ENCODE results near the gene TTC3. TPM values are rescaled to one million over a fixed set of nuclear protein-coding genes. Genes with fewer than 3 reads are reported as not detected.

TTC3 gene
- total RNA-seq, 3 donors from 2014 or later = 67.2 to 126 (median 98.1) TPM

DNA sequence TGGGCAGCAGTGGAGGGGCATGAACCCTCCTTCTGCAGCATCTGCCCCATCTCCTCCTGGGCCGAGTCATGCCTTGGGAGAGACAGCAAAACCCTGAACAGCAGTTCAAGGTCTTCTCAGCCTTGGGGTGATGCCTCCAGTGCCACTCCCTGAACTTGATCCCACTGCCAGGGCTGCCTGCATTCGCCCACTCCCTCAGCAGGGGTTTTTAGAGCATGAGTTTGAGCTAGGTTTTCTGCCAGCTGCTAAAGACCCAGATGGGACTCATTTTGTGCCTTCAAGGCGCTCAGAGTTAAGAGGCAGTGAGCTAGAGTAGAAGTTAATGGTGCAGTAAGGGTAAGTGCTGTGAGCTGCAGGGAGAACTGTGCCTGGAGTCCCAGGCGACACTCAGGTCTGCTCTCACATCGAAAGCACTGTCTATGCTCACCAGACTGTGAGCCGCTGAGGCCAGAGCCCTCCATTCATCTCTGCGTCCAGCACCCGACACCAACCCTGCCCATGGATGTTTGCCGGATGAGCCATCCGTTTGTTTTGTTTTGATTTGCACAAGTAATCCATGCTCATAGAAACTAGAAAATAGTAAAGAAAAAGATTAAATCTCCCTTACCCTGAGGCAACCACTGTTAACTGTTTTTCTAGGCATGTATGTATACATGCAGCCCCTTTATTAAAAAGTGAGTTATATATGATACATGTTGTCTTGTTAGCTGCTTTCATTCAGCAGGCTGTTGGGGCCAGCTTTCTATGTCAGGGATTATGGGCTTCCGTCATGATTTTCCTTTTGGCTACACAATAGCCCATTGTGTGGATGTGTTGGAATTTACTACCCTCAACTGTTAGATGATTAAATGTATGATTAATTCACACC is 126.2 kb downstream of the TTC3 start:
- ATAC-seq = peak; percentile 77
- no peaks in the 10 kb centered on the region for H3K9me3 ChIP-seq
- intact Hi-C loops (cut with DNase I, micrococcal nuclease) = no loop called here
- no peak for DNase-seq
- no peak overlapping the region for H3K4me3 ChIP-seq
- no peaks in the 10 kb centered on the region for H3K36me3 ChIP-seq (ENCODE audit: low read depth)
- H3K4me1 ChIP-seq (ENCODE audit: low read depth) = no peaks in the 10 kb centered on the region
- no peak for TF ChIP-seq CTCF (IDR thresholded peaks at IDR 0.05)

GRCh38 chr21:37200641-37201480 is 127.8 kb downstream of the TTC3 start:
- intact Hi-C loops (cut with DNase I, micrococcal nuclease) = no loop called here
- TF ChIP-seq CTCF (IDR thresholded peaks at IDR 0.05) = no peak
- no peak for ATAC-seq
- no peaks in the 10 kb centered on the region for H3K4me1 ChIP-seq (ENCODE audit: low read depth)
- H3K36me3 ChIP-seq (ENCODE audit: low read depth) = no peaks in the 10 kb centered on the region
- H3K9me3 ChIP-seq = no peaks in the 10 kb centered on the region
- no peak for DNase-seq
- H3K4me3 ChIP-seq = no peak overlapping the region

GRCh38 chr21:37202221-37203110 is 129.4 kb downstream of the TTC3 start:
- no peak overlapping the region for H3K4me3 ChIP-seq
- no peak for TF ChIP-seq CTCF (IDR thresholded peaks at IDR 0.05)
- no peak for DNase-seq
- ATAC-seq = no peak
- intact Hi-C loops (cut with DNase I, micrococcal nuclease) = no loop called here
- H3K36me3 ChIP-seq (ENCODE audit: low read depth) = no peaks in the 10 kb centered on the region
- H3K9me3 ChIP-seq = no peaks in the 10 kb centered on the region
- H3K4me1 ChIP-seq (ENCODE audit: low read depth) = no peaks in the 10 kb centered on the region

DNA sequence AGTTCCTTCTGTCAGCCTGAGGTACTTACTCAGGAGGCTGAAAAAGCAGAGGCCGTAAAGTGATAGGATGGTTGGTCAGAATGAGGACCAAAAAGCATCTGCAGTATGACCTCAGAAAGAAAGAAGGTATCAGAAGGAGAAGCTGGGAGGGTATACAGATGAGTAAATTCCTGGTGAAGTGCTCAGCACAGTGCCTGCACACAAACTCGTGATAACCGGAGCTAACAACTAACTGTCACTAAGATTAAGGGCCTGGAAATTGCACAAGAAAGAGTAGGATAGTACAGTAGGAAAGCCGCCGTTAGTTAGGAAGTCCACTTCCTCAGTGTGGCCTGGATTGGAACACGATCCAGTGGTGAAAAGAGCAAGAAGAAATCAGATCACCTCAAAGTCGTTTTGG is 131.5 kb downstream of the TTC3 start:
- no peak for TF ChIP-seq CTCF (IDR thresholded peaks at IDR 0.05)
- no peaks in the 10 kb centered on the region for H3K36me3 ChIP-seq (ENCODE audit: low read depth)
- DNase-seq = no peak
- no peak for ATAC-seq
- no peaks in the 10 kb centered on the region for H3K9me3 ChIP-seq
- no peak overlapping the region for H3K4me3 ChIP-seq
- intact Hi-C loops (cut with DNase I, micrococcal nuclease) = no loop called here
- H3K4me1 ChIP-seq (ENCODE audit: low read depth) = no peaks in the 10 kb centered on the region

GRCh38 chr21:37206496-37206895 is 133.4 kb downstream of the TTC3 start:
- Histone ChIP-seq H3K4me3 (no peak overlapping the region), H3K36me3 (ENCODE audit: low read depth) (no peaks in the 10 kb centered on the region), H3K4me1 (ENCODE audit: low read depth) (no peaks in the 10 kb centered on the region), H3K9me3 (no peaks in the 10 kb centered on the region)
- intact Hi-C loops (cut with DNase I, micrococcal nuclease) = no loop called here
- DNase-seq = no peak
- no peak for TF ChIP-seq CTCF (IDR thresholded peaks at IDR 0.05)
- ATAC-seq = no peak

All from mucosa of descending colon (tissue), 3 donors.